KBM-7 (cell line): ENCODE results near the gene SERINC3.
"Not testable (repeated sequence)": the region's sequence is repeated elsewhere in the genome, so short reads cannot be mapped to it uniquely, and the experiment has no call there.

Source experiments
- DNase-seq: peaks from one replicate; pipeline ENCODE4 v3.0.0-alpha.2; 2015
- in situ Hi-C: fragments of 300-500 bp; cut with MboI; formaldehyde crosslinking; loops from 2 replicates; pipeline ENCODE4 v1.14.3; 2020; ENCODE audit warnings: low sequenced_read_pairs, low pct_unique_long_range_greater_than_20kb, mixed read lengths

The SERINC3 gene

GRCh38 chr20:44521484-44522481, at the start of gene SERINC3:
Gene SERINC3 (minus strand): TSS chr20:44522070. CDS start chr20:44521951, 119 bp downstream.
- in situ Hi-C loops = no loop called here
- DNase-seq = peak; percentile 95

GRCh38 chr20:44571362-44571988, 49.6 kb upstream of the SERINC3 start:
- DNase-seq = no peak
- in situ Hi-C loops = no loop called here

- DNase-seq = no peak
- in situ Hi-C loops = no loop called here
Measured at GRCh38 chr20:44570367-44570766, 48.5 kb upstream of the SERINC3 start.

GRCh38 chr20:44566811-44567210, 44.9 kb upstream of the SERINC3 start:
- no peak for DNase-seq
- in situ Hi-C loops = no loop called here

DNA sequence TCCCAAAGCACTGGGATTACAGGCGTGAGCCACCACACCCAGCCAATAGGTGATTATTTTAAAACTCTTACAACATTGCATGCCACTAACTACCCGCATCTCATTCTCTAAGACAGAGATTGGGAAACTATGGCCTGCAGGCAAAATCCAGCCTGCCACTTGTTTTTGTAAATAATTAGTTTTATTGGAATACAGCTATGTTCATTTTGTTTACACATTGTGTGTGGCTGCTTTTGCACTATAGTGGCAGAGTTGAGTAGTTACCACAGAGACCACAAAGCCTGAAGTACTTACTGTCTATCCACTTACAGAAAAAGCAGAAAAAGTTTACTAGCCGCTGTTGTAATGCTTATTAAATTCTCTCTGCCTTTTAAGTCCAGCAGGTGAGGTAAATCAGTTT, 44.1 kb upstream of the SERINC3 start:
- DNase-seq = no peak
- in situ Hi-C loops = no loop called here

- DNase-seq = no peak
- in situ Hi-C loops = no loop called here
Measured at GRCh38 chr20:44561876-44562275, 40.0 kb upstream of the SERINC3 start.

DNA sequence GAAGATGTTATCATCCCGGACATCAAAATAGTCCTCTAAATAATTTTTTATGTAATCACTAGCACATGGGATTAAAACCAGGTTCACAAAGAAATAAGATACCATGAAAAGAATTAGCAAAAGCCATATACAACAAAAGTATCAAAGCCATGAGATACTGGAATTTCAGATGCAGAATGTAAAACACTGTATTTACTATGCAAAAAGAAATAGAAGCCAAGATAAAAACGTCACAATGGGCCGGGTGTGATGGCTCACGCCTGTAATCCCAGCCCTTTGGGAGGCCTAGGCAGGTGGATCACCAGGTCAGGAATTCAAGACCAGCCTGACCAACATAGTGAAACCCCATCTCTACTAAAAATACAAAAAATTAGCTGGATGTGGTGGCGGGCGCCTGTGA, 38.9 kb upstream of the SERINC3 start:
- DNase-seq, in situ Hi-C loops: not testable (repeated sequence)

DNA sequence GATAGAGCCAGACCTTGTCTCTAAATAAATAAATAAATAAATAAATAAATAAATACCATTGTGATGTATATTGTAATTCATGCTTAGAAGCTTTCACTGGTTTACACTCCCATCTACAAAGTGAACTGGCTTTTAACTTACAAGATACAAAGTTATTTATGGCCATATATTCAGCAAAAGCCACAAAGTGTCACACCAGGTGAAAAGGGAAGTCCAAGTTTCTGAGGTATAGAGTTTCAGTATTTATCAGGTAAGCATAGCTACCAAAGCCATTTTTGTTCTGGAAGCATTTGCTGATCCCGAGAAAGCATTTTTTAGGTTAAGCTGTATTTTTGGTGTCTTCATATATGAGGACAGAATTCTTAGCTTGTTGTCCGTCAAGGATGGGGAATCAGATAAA, 38.4 kb upstream of the SERINC3 start:
- in situ Hi-C loops = no loop called here
- no peak for DNase-seq

GRCh38 chr20:44559302-44559701, 37.4 kb upstream of the SERINC3 start:
- in situ Hi-C loops = no loop called here
- no peak for DNase-seq

- in situ Hi-C loops = no loop called here
- DNase-seq = no peak
Measured at GRCh38 chr20:44552950-44553908, 31.4 kb upstream of the SERINC3 start.

GRCh38 chr20:44552568-44552949, 30.7 kb upstream of the SERINC3 start:
- in situ Hi-C loops = no loop called here
- DNase-seq = no peak

- in situ Hi-C loops = no loop called here
- DNase-seq = no peak
Measured at GRCh38 chr20:44552050-44552449, 30.2 kb upstream of the SERINC3 start.

GRCh38 chr20:44549123-44549522, 27.3 kb upstream of the SERINC3 start:
- in situ Hi-C loops = no loop called here
- no peak for DNase-seq

DNA sequence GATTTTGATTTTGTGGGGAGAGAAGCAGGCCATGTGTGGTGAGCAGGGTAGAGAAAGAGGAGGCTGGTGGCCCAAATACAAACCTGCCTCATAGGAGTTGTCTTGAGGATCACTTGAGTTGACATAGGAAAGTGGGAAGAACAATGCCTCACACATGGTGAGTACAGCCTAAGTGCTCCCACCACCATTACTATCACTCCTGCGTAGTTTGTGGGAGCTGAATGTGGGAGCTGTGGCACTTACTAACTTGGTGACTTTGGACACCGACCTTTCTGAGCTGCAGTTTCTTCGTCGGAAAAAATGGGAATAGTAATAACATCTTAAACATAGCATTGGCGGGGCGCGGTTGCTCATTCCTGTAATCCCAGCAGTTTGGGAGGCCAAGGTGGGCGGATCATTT, 25.5 kb upstream of the SERINC3 start:
- no peak for DNase-seq
- in situ Hi-C loops = no loop called here

GRCh38 chr20:44544263-44544662, 22.4 kb upstream of the SERINC3 start:
- no peak for DNase-seq
- in situ Hi-C loops = no loop called here

- DNase-seq = no peak
- in situ Hi-C loops = no loop called here
Measured at GRCh38 chr20:44543358-44543757, 21.5 kb upstream of the SERINC3 start.

GRCh38 chr20:44542890-44543289, 21.0 kb upstream of the SERINC3 start:
- no peak for DNase-seq
- in situ Hi-C loops = no loop called here

- in situ Hi-C loops = no loop called here
- DNase-seq = no peak
Measured at GRCh38 chr20:44541992-44542391, 20.1 kb upstream of the SERINC3 start.

- in situ Hi-C loops = no loop called here
- no peak for DNase-seq
Measured at GRCh38 chr20:44540834-44541233, 19.0 kb upstream of the SERINC3 start.
